Mesothelial cell of epicardium (in vitro differentiated cells): ENCODE measurements around the gene TMEM154. TPM values are rescaled to one million over a fixed set of nuclear protein-coding genes. Genes with fewer than 3 reads are reported as not detected.

Experiments used
- DNase-seq, 2 experiments: peaks; one replicate each; pipeline ENCODE4 v3.0.0; 2021; ENCODE audit warnings: low spot score in 2 of 2; ENCODE audit not compliant: unreplicated experiment in 2 of 2
- H3K27ac Mint-ChIP-seq: 2 replicates; pipeline ENCODE4 v1.8.0; 2021; ENCODE audit warnings: mixed read lengths
- H3K27me3 Mint-ChIP-seq: 2 replicates; pipeline ENCODE4 v1.8.0; 2021; ENCODE audit warnings: low read depth, mixed read lengths
- H3K36me3 Mint-ChIP-seq: 2 replicates; pipeline ENCODE4 v1.8.0; 2021; ENCODE audit warnings: mixed read lengths
- H3K4me1 Mint-ChIP-seq: 2 replicates; pipeline ENCODE4 v1.8.0; 2021; ENCODE audit warnings: mixed read lengths
- H3K4me3 Mint-ChIP-seq: 2 replicates; pipeline ENCODE4 v1.8.0; 2021; ENCODE audit warnings: mild to moderate bottlenecking, moderate library complexity, mixed read lengths
- H3K9me3 Mint-ChIP-seq: 2 replicates; pipeline ENCODE4 v1.8.0; 2021; ENCODE audit warnings: mixed read lengths
- total RNA-seq: library from RNA; stranded (reverse); gene quantifications from 3 replicates; pipeline ENCODE4 v1.2.1, GENCODE V29; 2021
- TF ChIP-seq, protein P1 (sequence below): fragments of 200-600 bp; sonication (generic); IDR thresholded peaks from one replicate; pipeline ENCODE4 v1.5.0; 2021; ENCODE audit warnings: antibody characterized with exemption; ENCODE audit not compliant: unreplicated experiment

TMEM154 gene
- total RNA-seq, 1 donor from 2014 or later = 0.98 TPM

DNA sequence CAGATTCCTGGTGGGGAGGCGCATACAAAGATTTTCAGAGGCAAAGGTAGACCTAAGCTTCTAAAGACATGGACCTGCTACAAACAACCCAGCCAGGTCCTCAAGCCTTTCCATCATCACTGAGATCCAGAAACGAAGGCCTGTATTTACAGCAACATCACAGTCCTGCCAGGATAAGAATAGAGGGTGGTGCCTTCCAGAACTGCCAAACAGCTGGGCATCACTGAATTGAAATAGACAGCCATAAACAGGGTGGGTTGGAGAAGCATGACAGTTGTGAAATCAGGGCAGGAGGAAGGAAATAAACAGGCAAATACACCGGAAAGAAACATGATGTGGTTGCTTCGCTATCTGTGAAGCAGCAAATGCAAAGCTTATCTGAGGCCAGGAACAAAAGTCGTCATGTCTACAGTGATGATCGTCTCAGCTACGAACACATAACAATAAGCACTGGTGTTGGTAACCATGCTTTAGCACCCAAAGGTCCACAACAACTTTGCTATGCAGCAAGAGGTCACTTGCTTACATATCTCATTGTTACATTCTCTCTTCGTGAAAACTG lies 6.7 kb upstream of the TMEM154 start:
- no peak for DNase-seq
- Mint-ChIP-seq H3K36me3 (no peaks in the 10 kb centered on the region), H3K4me1 (peaks cover 17% of the 10 kb centered on the region), H3K9me3 (no peaks in the 10 kb centered on the region), H3K27ac (no peak overlapping the region), H3K27me3 (peaks cover 5% of the 10 kb centered on the region), H3K4me3 (no peak overlapping the region)
- TF ChIP-seq, protein P1, sequence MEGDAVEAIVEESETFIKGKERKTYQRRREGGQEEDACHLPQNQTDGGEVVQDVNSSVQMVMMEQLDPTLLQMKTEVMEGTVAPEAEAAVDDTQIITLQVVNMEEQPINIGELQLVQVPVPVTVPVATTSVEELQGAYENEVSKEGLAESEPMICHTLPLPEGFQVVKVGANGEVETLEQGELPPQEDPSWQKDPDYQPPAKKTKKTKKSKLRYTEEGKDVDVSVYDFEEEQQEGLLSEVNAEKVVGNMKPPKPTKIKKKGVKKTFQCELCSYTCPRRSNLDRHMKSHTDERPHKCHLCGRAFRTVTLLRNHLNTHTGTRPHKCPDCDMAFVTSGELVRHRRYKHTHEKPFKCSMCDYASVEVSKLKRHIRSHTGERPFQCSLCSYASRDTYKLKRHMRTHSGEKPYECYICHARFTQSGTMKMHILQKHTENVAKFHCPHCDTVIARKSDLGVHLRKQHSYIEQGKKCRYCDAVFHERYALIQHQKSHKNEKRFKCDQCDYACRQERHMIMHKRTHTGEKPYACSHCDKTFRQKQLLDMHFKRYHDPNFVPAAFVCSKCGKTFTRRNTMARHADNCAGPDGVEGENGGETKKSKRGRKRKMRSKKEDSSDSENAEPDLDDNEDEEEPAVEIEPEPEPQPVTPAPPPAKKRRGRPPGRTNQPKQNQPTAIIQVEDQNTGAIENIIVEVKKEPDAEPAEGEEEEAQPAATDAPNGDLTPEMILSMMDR = no peak

DNA sequence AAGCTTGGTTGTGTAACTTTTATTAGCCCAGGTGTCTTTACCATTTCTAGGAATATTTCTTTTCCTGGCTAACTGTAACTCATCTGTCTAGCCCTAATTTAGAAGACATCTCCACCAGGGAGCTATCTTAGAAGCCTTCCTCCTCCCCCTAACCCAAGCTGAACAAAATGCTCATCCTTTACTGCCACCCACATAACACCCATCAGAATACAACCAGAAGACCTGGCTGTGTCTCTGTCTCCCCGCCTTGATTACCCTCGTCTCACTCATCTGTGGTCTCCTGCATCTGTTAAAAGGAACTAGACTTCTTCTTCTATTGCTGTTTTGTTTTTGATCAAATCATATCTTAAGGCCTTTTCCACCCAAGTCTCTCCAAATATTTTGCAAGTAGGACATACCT lies 4.8 kb upstream of the TMEM154 start:
- H3K4me3 Mint-ChIP-seq = no peak overlapping the region
- H3K4me1 Mint-ChIP-seq = peaks cover 21% of the 10 kb centered on the region
- H3K27me3 Mint-ChIP-seq = peaks cover 11% of the 10 kb centered on the region
- DNase-seq = no peak
- H3K9me3 Mint-ChIP-seq = no peaks in the 10 kb centered on the region
- no peak overlapping the region for H3K27ac Mint-ChIP-seq
- TF ChIP-seq, protein P1 = no peak
- no peaks in the 10 kb centered on the region for H3K36me3 Mint-ChIP-seq

DNA sequence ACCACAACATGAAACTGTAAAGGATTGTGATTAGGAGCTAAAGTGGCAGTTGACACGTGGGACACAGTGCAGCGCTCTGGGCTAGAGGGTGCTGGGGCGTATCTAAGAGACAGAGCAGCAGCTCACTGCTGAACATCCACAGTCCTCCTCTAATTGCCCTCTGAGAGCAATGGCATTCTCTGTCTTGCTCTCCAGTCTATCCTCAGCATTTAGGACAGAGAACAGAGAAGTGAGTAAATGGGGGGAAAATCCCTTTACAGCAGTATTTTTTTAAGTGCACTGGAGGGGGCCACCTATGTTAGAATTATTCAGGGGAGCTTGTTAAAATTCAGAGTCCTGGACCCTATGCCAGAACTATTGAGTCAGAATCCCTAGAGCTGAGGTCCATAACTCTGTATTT lies 4.2 kb upstream of the TMEM154 start:
- H3K27me3 Mint-ChIP-seq = peaks cover 16% of the 10 kb centered on the region
- H3K9me3 Mint-ChIP-seq = no peaks in the 10 kb centered on the region
- no peak overlapping the region for H3K4me3 Mint-ChIP-seq
- no peak overlapping the region for H3K27ac Mint-ChIP-seq
- no peaks in the 10 kb centered on the region for H3K36me3 Mint-ChIP-seq
- TF ChIP-seq, protein P1 = no peak
- no peak for DNase-seq
- H3K4me1 Mint-ChIP-seq = peaks cover 25% of the 10 kb centered on the region

DNA sequence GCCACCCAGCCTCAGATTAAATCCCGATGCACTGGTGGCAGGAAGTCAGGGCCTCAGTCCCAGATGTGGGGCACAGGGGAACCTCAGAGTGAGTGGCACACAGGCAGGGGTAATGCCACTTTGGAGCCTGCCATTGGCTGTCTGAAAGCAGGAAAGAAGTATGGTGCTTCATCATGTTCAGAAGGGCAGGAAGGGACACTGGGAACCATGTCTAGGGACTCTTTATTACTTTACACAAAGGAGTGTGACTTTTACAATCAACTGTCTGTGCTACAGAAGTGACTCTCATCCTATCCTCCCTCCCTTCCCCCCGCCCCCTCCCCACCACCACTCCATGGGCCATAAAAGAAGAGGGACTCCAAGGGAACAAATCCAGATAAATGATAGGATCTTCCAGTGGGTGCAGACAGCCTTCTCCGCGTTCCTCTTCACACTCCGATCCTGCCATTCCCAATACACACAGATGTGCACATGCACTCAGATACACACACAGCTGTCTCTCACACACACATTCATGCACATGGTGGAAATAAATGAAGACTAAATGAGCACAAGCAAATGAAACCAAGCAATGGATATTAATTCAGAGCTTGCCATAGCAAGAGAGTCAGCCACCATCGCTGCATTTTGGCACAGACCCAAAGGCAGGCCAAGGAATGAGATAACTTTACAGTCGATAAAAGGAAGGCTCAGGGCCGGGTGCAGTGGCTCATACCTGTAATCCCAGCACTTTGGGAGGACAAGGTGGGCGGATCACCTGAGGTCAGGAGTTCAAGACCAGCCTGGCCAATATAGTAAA lies 2.5 kb upstream of the TMEM154 start:
- Mint-ChIP-seq H3K4me1 (peaks cover 19% of the 10 kb centered on the region), H3K27ac (no peak overlapping the region), H3K27me3 (peaks cover 29% of the 10 kb centered on the region), H3K9me3 (no peaks in the 10 kb centered on the region), H3K36me3 (no peaks in the 10 kb centered on the region), H3K4me3 (no peak overlapping the region)
- TF ChIP-seq, protein P1 = no peak
- DNase-seq = no peak

DNA sequence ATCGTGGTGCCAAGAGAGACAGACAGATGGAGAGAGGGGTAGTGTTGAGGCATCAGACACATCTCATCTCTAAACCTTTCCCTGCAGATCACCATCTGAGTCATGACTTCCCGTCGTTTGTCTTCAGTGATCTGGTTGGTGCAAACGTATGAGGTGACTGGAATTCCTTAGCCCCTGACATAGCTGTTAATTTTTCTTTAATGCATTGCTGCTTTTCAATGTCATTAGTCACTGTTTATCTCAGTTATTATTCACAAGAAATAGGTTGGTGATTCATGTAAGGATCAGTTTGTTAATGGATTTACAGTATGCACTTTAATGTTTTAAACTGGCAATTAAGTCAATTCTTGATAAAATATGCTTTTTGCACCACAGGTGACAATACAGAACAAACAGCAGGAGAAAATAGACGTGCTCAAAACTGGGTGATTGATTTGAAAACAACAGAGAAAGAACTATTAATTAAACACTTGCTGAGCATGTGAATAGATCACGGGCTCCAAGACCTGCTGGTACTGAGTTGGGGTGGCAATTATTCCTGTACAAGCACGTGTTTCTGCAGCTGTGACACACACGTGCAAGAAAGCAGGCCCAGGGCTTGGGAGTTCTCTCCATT lies 1.3 kb upstream of the TMEM154 start:
- TF ChIP-seq, protein P1 = no peak
- H3K27me3 Mint-ChIP-seq = peaks cover 29% of the 10 kb centered on the region
- H3K4me3 Mint-ChIP-seq = no peak overlapping the region
- H3K4me1 Mint-ChIP-seq = peaks cover 19% of the 10 kb centered on the region
- no peaks in the 10 kb centered on the region for H3K9me3 Mint-ChIP-seq
- H3K36me3 Mint-ChIP-seq = no peaks in the 10 kb centered on the region
- no peak overlapping the region for H3K27ac Mint-ChIP-seq
- no peak for DNase-seq
